Left hindlimb (tissue), 1 donor: ENCODE results near the gene MSTO1.
"Not testable (repeated sequence)": the region's sequence is repeated elsewhere in the genome, so short reads cannot be mapped to it uniquely, and the experiment has no call there.

ENCODE experiments used
- DNase-seq: peaks from one replicate; pipeline ENCODE4 v3.0.0-alpha.2; 2018

The MSTO1 gene

DNA sequence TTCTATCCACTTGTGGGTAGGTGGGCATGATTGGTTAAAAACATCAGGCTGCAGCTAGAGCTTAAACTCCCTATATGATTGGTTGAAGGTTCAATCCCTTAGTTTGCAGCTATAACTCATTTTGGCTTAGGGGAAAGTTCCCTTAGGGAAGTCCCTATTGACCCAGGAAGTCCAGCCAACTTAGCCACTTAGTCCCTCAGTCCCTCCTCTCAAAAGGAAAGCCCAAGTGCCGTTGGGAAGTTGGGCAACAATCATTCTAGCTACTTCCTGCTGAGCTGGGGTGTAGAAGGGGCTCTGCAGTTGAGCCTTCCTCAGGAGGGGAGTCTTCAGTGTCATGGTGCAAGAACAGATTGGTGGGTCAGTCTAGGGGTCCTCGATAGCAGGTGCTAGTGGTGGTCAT, 12.2 kb downstream of the MSTO1 start:
- DNase-seq = no peak

DNA sequence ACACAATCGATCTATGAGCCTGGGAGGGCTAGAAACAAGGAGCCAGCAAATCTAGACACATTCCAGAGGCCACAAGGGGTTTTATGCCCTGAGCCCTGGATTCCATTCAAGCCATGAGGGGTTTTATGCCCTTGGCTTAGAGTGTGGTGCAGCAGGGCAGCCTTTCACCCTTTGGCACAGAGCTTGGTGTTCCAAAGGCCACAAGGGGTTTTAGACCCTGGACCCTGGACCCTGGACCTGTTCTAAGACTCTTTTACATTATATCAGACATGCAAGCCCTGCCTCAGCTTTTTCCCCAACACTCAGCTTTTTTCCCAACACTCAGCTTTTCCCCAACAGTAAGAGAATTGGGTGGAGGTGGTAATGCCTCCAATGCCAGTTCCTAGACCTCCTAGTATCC, 13.3 kb downstream of the MSTO1 start:
- no peak for DNase-seq

- DNase-seq = not testable (repeated sequence)
These were observed 16.4 kb downstream of the MSTO1 start for GRCh38 chr1:155626428-155626827.

GRCh38 chr1:155636397-155637153, 26.6 kb downstream of the MSTO1 start:
- DNase-seq = no peak

DNA sequence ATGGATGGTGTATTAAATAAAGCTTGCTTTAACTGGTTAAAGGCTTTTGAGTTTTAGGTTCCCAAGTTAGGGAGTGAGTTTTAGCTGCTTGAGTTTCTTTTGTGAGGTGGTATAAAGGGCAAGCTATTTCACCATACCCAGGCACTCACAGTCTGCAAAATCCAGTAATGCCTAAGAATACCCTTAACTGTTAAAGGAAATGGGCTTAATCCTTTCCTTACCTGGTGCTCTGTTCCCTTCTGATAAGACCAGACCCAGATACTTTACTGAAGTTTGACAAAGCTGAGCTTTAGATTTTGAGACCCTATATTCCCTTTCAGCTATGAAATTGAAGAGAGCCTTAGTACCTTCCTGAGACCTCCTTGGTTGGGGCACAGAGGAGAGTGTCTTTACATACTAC, 30.3 kb downstream of the MSTO1 start:
- DNase-seq = no peak

- DNase-seq = not testable (repeated sequence)
These were observed 32.7 kb downstream of the MSTO1 start for GRCh38 chr1:155642559-155643180.

DNA sequence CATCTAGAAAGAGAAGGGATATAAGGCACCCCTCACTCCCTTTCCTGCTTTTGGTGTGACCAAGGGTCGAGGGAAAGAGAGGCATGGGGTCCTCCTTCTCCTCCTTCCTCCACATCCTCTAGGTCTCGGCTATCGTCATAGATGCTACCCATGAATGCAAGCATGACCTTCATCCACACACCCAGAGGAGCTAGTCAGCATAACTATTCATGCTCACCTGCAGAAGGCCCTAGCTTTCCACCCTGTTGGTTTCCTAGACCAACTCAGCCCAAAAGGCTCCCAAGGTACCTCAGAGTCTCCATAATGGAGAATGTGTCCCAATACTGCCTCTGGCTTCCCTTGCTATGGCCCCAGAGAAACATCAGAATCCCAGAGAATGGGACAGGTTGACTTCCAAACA, 33.2 kb downstream of the MSTO1 start:
- no peak for DNase-seq

GRCh38 chr1:155645034-155645598, 35.1 kb downstream of the MSTO1 start:
- no peak for DNase-seq

- DNase-seq = no peak
These were observed 35.6 kb downstream of the MSTO1 start for GRCh38 chr1:155645648-155646047.

DNA sequence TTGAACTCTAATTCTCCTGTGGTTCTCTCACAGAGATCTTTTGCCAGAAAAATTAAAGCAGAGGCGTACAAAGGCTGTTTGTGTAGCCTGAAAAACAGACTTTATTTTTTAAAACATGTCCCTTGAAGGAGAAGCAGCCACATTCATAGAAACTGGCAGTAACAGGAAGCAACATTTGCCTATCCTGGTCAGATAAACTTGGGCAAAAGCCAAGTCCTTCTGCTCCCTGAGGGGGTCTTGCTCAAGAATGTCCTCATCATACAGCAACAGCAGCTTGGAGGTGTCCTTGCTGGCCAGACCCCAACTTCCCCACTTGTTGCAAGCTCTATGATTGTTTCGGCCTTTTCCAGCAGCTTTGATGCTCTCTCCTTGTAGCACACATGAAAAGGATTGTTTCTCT, 36.3 kb downstream of the MSTO1 start:
- no peak for DNase-seq

- no peak for DNase-seq
These were observed 38.5 kb downstream of the MSTO1 start for GRCh38 chr1:155648207-155649147.

DNA sequence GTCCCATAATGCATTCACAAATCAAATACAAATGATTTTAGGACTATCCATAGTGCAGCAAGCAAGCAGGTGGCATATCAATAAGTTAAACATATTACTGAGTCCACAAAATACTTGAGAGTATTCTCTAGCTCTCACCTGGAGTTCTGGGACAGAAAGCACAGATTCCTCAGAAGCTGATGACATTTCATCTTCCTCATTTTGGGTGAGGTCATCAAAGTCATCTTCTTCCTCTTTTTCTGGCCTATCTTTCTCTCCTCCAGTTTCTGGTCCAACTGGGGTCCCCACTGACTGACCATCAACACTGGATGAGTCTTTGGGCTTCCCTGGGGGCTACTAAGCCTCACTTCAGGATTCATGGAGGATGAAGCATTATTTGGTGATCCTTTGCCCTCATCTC, 39.7 kb downstream of the MSTO1 start:
- DNase-seq = no peak

DNA sequence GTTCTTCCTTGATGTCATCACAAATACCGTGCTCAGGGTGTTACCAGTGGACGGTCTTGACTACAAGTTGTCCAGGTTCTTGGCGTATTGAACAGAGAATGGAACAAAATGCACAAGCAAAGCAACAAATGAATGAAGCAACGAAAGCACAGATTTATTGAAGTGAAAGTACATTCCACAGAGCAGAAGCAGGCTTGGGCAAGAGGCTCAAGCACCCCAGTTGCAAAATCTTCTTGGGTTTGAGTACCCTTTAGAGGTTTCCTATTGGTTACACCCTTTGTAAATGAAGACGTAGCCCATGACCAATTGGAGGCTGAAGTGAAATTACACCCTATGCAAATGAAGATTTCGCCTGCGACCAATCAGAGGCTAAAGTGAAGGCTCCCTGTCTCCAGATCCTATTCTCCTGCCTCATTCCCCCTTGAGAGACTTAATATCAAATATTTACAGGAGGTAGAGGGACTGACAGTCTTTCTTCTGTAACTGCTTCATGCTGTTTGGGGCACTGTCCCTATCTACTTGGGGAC, 40.3 kb downstream of the MSTO1 start:
- no peak for DNase-seq

DNA sequence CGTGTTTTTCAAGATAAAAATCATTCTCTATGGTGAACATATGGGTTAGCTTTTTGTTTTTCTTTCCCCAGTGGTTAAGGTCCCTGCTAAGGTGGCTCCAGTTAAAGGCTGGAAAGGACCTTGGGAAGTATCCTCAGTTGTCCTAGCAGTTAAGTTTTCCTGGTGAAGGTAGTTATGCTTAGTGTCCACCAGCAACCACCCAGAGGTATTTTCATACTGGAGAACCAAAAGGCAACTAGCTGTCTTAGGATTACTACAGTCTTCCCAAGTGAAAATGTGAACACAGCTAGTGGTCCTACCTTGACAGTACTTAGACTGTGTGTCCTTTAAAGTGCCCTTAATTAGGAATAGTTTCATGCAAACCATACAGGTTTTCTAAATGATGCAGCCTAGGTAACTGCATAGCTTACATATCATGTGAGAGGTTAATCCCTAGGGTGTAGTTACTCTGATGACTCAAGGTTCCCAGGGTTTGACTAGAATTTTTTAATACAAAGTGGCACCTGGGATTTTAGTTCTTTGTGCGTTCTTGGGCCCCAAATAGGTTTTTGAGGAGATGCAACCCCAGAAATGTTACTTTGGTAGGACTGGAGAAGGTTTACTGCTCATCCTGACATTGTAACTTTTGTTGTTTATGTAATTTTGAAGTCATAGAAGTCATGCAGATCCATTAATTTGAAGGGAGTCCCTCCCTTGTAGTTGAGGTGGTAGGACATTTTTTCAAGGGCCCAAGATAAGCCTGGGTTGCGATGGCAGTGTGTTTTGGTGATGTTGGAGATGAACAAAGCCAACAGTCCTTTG, 42.0 kb downstream of the MSTO1 start:
- DNase-seq = no peak

GRCh38 chr1:155652951-155653350, 42.9 kb downstream of the MSTO1 start:
- no peak for DNase-seq

- DNase-seq = no peak
These were observed 47.4 kb downstream of the MSTO1 start for GRCh38 chr1:155657463-155657862.

GRCh38 chr1:155661239-155661638, 51.2 kb downstream of the MSTO1 start:
- not testable (repeated sequence) for DNase-seq
